Nephron progenitor cell (in vitro differentiated cells): Measurements from ENCODE around the gene DAG1.
"Not testable (repeated sequence)": the region's sequence is repeated elsewhere in the genome, so short reads cannot be mapped to it uniquely, and the experiment has no call there.

Experiments
- DNase-seq: peaks from one replicate; pipeline ENCODE4 v3.0.0; 2021
- H3K27ac Mint-ChIP-seq: 2 replicates; pipeline ENCODE4 v1.8.0; 2021; ENCODE audit warnings: mild to moderate bottlenecking, moderate library complexity, mixed read lengths
- H3K27me3 Mint-ChIP-seq: 2 replicates; pipeline ENCODE4 v1.8.0; 2021; ENCODE audit warnings: mild to moderate bottlenecking, low read depth, mixed read lengths; ENCODE audit not compliant: poor library complexity
- H3K36me3 Mint-ChIP-seq: 2 replicates; pipeline ENCODE4 v1.8.0; 2021; ENCODE audit warnings: low read depth, mixed read lengths
- H3K4me1 Mint-ChIP-seq: 2 replicates; pipeline ENCODE4 v1.8.0; 2021; ENCODE audit warnings: mixed read lengths
- H3K4me3 Mint-ChIP-seq: 2 replicates; pipeline ENCODE4 v1.8.0; 2021; ENCODE audit warnings: mild to moderate bottlenecking, moderate library complexity, mixed read lengths
- H3K9me3 Mint-ChIP-seq: 2 replicates; pipeline ENCODE4 v1.8.0; 2021; ENCODE audit warnings: mild to moderate bottlenecking, moderate library complexity, mixed read lengths
- TF ChIP-seq, protein P1 (sequence below): fragments of 200-600 bp; sonication (generic); IDR thresholded peaks from 2 replicates; pipeline ENCODE4 v1.5.0; 2021; ENCODE audit warnings: antibody characterized with exemption

DAG1 gene

GRCh38 chr3:49495023-49495422 lies 25.0 kb downstream of the DAG1 start:
- Mint-ChIP-seq H3K9me3 (no peaks in the 10 kb centered on the region), H3K27ac (no peak overlapping the region), H3K27me3 (no peaks in the 10 kb centered on the region), H3K36me3 (no peaks in the 10 kb centered on the region), H3K4me3 (no peak overlapping the region), H3K4me1 (peaks cover 21% of the 10 kb centered on the region)
- TF ChIP-seq, protein P1, sequence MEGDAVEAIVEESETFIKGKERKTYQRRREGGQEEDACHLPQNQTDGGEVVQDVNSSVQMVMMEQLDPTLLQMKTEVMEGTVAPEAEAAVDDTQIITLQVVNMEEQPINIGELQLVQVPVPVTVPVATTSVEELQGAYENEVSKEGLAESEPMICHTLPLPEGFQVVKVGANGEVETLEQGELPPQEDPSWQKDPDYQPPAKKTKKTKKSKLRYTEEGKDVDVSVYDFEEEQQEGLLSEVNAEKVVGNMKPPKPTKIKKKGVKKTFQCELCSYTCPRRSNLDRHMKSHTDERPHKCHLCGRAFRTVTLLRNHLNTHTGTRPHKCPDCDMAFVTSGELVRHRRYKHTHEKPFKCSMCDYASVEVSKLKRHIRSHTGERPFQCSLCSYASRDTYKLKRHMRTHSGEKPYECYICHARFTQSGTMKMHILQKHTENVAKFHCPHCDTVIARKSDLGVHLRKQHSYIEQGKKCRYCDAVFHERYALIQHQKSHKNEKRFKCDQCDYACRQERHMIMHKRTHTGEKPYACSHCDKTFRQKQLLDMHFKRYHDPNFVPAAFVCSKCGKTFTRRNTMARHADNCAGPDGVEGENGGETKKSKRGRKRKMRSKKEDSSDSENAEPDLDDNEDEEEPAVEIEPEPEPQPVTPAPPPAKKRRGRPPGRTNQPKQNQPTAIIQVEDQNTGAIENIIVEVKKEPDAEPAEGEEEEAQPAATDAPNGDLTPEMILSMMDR: no peak
- no peak for DNase-seq

DNA sequence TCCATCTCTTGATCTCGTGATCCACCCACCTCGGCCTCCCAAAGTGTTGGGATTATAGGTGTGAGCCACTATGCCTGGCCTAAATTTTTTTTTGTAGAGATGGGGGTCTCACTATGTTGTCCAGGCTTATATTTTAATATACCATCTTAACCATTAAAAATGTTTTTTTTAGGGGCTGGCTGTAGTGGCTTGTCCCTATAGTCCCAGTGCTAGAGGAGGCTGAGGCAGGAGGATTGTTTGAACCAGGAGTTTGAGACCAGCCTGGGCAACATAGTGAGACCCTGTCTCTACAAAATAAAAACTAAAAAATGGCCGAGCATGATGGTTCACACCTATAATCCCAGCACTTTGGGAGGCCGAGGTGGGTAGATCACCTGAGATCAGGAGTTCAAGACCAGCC lies 26.8 kb downstream of the DAG1 start:
- not testable (repeated sequence) for H3K4me3 Mint-ChIP-seq, H3K36me3 Mint-ChIP-seq, DNase-seq, H3K27me3 Mint-ChIP-seq, H3K9me3 Mint-ChIP-seq, H3K27ac Mint-ChIP-seq
- peaks cover 21% of the 10 kb centered on the region for H3K4me1 Mint-ChIP-seq

DNA sequence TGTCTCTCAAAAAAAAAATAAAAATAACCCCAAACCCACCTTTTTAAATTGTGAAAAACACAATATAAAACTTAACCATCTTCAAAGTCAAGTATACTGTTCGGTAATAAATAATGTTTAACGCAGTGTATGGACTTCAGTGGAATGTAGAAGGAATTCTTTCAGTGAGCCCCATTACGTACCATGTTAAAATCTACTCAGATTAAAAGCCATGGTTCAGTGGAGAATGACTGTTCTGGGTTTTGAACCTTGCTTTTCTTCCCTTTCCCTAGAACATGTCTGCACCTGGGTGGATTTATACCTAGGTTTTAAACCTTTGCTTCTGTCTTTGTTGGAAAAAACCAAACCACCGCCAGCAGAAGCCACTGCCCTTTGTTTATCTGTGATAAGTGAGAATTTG lies 27.5 kb downstream of the DAG1 start:
- Mint-ChIP-seq H3K27me3 (no peaks in the 10 kb centered on the region), H3K27ac (peak overlapping the region; percentile 32), H3K9me3 (no peaks in the 10 kb centered on the region), H3K4me3 (no peak overlapping the region), H3K4me1 (peaks cover 20% of the 10 kb centered on the region), H3K36me3 (peaks cover 12% of the 10 kb centered on the region)
- DNase-seq: no peak
- TF ChIP-seq, protein P1: no peak

- H3K4me3 Mint-ChIP-seq: no peak overlapping the region
- H3K9me3 Mint-ChIP-seq: no peaks in the 10 kb centered on the region
- TF ChIP-seq, protein P1: no peak
- no peak overlapping the region for H3K27ac Mint-ChIP-seq
- H3K27me3 Mint-ChIP-seq: no peaks in the 10 kb centered on the region
- DNase-seq: no peak
- peaks cover 14% of the 10 kb centered on the region for H3K4me1 Mint-ChIP-seq
- H3K36me3 Mint-ChIP-seq: peaks cover 12% of the 10 kb centered on the region
Measured at GRCh38 chr3:49498239-49498638, 28.2 kb downstream of the DAG1 start.

GRCh38 chr3:49498648-49499047 lies 28.6 kb downstream of the DAG1 start:
- H3K4me3 Mint-ChIP-seq: no peak overlapping the region
- no peaks in the 10 kb centered on the region for H3K27me3 Mint-ChIP-seq
- no peak for DNase-seq
- H3K36me3 Mint-ChIP-seq: peaks cover 12% of the 10 kb centered on the region
- H3K4me1 Mint-ChIP-seq: peaks cover 10% of the 10 kb centered on the region
- TF ChIP-seq, protein P1: no peak
- no peak overlapping the region for H3K27ac Mint-ChIP-seq
- H3K9me3 Mint-ChIP-seq: no peaks in the 10 kb centered on the region

GRCh38 chr3:49500205-49500731 lies 30.2 kb downstream of the DAG1 start:
- H3K36me3 Mint-ChIP-seq: peaks cover 12% of the 10 kb centered on the region
- no peaks in the 10 kb centered on the region for H3K9me3 Mint-ChIP-seq
- no peaks in the 10 kb centered on the region for H3K27me3 Mint-ChIP-seq
- no peak overlapping the region for H3K4me3 Mint-ChIP-seq
- TF ChIP-seq, protein P1: no peak
- peaks cover 6% of the 10 kb centered on the region for H3K4me1 Mint-ChIP-seq
- DNase-seq: no peak
- peak overlapping the region; percentile 88 for H3K27ac Mint-ChIP-seq
